ENCODE data around the gene ZC2HC1C.

ZC2HC1C gene

GRCh38 chr14:75032939-75033338, 36.5 kb upstream of the ZC2HC1C start:
- no peak for DNase-seq (ENCODE audit: low read depth)
- TF ChIP-seq CTCF (conservative IDR thresholded peaks at IDR 0.05; ENCODE audit: control insufficient read depth, insufficient read depth, low read depth, low read length): no peak

GRCh38 chr14:75040507-75040906, 28.9 kb upstream of the ZC2HC1C start:
- no peak for DNase-seq (ENCODE audit: low read depth)
- no peak overlapping the region for H3K4me3 ChIP-seq (ENCODE audit: control insufficient read depth, low read depth, low read length)
- TF ChIP-seq CTCF (conservative IDR thresholded peaks at IDR 0.05; ENCODE audit: control insufficient read depth, insufficient read depth, low read depth, low read length): no peak

More at GRCh38 chr14:75032939-75033338, 36.5 kb upstream of the ZC2HC1C start:
- no peak overlapping the region for H3K4me3 ChIP-seq (ENCODE audit: control insufficient read depth, low read depth, low read length)

- TF ChIP-seq CTCF (conservative IDR thresholded peaks at IDR 0.05; ENCODE audit: control insufficient read depth, insufficient read depth, low read depth, low read length): no peak
- H3K4me3 ChIP-seq (ENCODE audit: control insufficient read depth, low read depth, low read length): no peak overlapping the region
- no peak for DNase-seq (ENCODE audit: low read depth)
Observed at GRCh38 chr14:75040959-75041358, 28.5 kb upstream of the ZC2HC1C start.

- no peak for TF ChIP-seq CTCF (conservative IDR thresholded peaks at IDR 0.05; ENCODE audit: control insufficient read depth, insufficient read depth, low read depth, low read length)
- DNase-seq (ENCODE audit: low read depth): no peak
- no peak overlapping the region for H3K4me3 ChIP-seq (ENCODE audit: control insufficient read depth, low read depth, low read length)
Observed at GRCh38 chr14:75041613-75042012, 27.8 kb upstream of the ZC2HC1C start.

- peak; percentile 56 for DNase-seq (ENCODE audit: low read depth)
Observed at GRCh38 chr14:75042035-75042434, 27.4 kb upstream of the ZC2HC1C start.

GRCh38 chr14:75044322-75044721, 25.1 kb upstream of the ZC2HC1C start:
- DNase-seq (ENCODE audit: low read depth): peak; percentile 70
- TF ChIP-seq CTCF (conservative IDR thresholded peaks at IDR 0.05; ENCODE audit: control insufficient read depth, insufficient read depth, low read depth, low read length): no peak
- no peak overlapping the region for H3K4me3 ChIP-seq (ENCODE audit: control insufficient read depth, low read depth, low read length)

More at GRCh38 chr14:75042035-75042434, 27.4 kb upstream of the ZC2HC1C start:
- H3K4me3 ChIP-seq (ENCODE audit: control insufficient read depth, low read depth, low read length): no peak overlapping the region
- TF ChIP-seq CTCF (conservative IDR thresholded peaks at IDR 0.05; ENCODE audit: control insufficient read depth, insufficient read depth, low read depth, low read length): no peak

- TF ChIP-seq CTCF (conservative IDR thresholded peaks at IDR 0.05; ENCODE audit: control insufficient read depth, insufficient read depth, low read depth, low read length): no peak
- no peak overlapping the region for H3K4me3 ChIP-seq (ENCODE audit: control insufficient read depth, low read depth, low read length)
- DNase-seq (ENCODE audit: low read depth): no peak
Observed at GRCh38 chr14:75044752-75045151, 24.7 kb upstream of the ZC2HC1C start.
